NK-92 (cell line): ENCODE measurements around the gene LMAN2.
"Not testable (repeated sequence)": the region's sequence is repeated elsewhere in the genome, so short reads cannot be mapped to it uniquely, and the experiment has no call there.

Source experiments
- DNase-seq: peaks from one replicate; lab custom pipeline; 2025; ENCODE audit not compliant: unreplicated experiment; lab: John Stamatoyannopoulos, UW

The LMAN2 gene

DNA sequence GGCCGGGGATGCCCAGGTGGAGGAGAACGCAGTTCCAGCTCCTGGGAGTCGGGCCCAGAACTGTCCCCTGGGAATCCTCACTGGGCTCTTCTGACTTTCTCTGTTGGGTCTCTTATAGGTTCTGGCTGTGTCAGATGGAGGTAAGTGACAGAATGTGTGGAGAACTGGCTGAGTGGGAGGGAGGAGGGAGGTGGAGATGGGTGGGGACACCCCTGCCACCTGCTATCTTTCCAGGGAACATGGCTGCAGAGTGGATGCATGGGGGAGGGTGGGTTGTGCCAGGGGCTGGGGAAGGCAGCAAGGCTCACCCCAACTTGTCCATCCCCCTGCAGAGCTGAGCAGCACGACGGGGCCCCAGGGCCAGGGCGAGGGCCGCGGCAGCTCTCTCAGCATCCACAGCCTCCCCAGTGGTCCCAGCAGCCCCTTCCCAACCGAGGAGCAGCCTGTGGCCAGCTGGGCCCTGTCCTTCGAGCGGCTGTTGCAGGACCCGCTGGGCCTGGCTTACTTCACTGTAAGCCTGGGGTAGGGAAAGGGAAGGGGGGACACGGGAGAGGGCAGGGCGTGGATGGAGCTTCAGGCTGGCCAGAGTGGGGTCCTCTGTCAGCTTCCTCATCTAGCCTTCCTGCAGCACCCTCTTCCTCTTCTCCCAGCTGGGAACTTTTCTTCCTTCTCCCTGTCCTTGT is 14.5 kb upstream of the LMAN2 start:
- DNase-seq = no peak

DNA sequence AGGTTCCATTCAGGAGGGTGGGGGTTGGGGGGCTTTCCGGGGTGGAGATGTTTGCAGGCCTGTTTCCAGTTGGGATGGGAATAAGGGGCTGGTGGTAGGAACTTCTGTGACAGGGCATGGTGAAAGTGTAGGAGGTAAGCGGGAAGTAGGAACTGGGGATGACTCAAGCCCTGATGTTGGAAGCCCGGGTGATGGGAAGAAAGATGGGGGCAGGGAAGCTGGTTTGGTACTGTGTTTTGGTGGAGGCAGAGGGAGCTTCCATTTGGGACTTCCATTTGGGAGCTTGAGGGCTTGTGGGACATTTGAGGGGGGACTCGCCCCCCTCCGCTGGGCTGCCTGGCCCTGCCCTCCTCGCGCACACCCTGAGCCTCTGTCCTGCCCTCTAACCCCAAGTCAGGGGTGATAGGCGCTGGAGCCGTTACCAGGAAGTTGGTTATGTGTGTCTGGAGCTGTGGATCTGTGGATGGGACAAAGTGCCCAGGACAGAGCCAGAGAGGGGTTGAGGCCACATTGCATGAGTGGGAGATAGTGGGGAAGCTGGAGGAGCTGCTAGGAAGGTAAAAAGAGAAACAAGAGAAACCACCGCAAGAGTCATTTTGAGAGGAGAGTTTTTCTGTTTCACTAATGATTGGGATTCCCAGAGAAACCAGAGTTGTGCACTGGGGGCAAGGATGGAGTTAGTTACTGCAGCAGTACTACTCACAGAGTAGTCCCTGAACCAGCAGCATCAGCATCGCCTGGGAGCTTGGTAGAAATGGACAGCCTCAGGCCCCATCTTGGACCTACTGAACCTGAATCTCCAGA is 12.9 kb upstream of the LMAN2 start:
- DNase-seq = no peak

DNA sequence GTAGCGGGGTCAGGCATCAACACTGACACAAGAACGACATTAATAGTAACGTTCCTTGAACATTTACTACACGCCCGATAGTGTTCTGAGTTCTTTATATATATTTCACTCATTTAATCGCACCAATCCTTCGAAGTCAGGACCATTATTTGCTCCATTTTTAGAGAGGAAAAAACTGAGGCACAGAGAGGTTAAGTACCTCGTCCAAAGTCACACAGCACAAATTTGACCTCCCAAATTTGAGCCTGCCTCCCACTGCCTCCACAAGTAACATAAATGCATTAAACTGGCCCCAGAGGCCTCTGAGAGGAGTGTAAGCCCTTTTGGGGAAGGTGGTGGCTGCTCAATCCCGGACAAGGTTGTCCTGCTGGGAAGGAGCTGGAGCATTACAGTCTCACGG is 12.1 kb upstream of the LMAN2 start:
- DNase-seq = no peak

DNA sequence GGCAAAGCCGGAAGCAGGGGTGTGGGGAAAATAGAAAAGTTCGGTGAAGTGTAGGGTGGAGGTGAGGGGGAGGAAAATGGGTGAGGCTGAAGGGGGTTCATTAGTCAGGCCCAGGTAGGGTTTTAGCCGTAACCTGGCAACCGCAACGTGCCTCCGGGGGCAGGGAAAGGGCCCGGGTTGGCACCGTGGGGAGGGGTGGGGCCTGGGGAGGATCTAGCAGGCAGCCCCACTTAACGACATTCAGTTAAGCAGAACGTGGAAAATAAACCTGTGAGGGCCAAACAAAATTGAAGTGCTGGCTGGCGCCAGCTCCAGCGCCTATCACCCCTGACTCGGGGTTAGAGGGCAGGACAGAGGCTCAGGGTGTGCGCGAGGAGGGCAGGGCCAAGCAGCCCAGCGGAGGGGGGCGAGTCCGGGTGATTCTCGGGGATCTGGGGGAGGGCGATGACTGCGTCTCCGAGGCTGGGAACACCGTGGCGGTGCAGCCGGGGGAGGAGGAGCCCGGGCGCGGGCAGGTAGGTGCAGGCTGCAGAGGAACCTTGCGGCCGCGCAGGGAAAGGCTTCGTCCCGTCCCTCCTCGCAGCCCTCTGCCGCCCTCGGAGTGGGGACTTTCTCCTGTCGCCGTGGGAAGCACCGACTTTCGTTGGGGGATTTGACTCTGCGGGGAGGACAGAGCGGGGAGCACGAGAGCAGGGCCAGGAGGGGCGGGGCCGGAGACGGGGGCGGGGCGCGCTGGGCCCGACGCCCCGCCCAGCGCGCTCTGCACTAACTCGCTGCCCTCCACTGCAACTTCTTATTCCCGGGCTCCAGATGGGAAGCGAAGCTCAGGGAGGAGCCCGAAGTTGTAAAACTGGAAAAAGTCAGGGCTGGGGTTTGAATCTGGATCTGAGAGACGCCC is 11.4 kb upstream of the LMAN2 start:
- DNase-seq = no peak

DNA sequence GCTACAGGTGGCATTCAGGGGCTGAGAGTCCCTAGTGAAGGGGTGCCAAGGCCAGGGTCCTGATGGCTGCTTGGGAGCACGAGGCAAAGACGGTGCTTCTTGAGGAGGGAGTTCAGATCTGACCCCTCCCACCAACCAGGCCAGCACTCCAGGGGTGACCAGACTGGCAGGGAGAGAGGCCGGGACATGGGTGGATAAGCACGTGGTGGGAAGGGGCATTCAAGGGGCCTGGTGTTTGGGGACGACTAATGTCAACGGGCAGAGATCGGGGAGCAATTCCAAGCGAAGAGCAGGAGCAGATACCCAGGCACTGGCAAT is 10.8 kb upstream of the LMAN2 start:
- DNase-seq = no peak

DNA sequence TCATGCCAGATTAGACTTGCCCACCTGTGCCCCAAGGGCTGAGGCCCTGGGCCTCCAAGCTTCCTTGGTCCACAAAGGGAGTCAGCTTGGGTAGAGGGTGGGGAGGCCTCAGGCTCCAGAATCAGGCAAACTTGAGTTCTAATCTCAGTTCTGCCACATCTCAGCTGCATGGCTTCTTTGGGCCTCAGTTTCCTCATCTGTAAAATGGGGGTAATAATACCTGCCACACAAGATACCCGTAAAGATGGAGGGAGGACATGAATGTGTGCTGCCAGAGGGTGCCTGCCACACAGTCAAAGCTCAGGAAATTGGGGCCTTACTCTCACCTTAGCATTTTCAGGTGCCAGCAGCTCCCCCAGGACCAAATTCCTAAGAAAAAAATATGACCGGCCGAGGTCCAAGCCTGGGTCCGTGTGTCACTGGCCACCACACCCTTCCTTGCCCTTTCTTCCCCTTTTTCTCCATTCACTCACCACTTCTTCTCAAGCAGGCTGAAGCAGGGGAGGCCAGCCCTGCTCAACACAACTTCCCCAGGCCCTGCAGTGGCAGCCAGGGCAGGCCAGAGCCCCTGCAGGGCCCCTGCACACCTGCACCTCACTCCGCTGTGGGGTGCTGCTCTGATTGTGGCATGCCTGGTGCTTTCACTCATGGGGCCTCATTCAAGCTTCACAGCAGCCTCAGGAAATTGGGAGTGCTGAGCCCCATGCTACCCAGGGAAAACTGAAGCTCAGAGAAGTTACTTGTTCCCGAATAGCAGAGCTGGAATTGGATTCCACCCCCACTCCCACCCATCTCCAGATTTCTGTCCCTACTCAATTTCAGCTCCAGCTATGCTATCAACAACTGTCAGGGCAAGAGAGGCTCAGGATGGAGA is 10.2 kb upstream of the LMAN2 start:
- no peak for DNase-seq

- DNase-seq = not testable (repeated sequence)
Observed at GRCh38 chr5:177360740-177361139, 9.3 kb upstream of the LMAN2 start.

DNA sequence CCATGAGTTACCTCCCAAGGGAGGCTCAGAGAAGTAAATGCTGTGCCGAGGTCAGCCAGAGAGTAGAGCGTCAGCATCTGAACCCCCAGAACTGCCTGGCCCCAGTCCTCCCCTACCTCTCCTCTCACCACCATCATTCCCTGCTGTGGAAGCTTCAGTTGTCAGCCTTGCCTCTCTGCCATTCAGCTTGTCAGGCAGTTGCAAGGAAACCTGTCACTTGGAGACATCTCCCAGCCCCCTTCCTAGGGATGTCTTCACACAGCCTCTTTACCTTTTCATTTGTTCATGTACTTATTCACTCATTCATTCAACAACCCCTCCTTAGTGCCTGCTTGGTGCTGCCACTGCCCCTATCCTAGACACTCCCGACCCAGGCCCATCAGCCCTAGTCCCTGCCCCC is 8.4 kb upstream of the LMAN2 start:
- DNase-seq = no peak

- DNase-seq = no peak
Observed at GRCh38 chr5:177359451-177359851, 8.0 kb upstream of the LMAN2 start.

GRCh38 chr5:177358370-177358819 is 6.9 kb upstream of the LMAN2 start:
- DNase-seq = no peak

DNA sequence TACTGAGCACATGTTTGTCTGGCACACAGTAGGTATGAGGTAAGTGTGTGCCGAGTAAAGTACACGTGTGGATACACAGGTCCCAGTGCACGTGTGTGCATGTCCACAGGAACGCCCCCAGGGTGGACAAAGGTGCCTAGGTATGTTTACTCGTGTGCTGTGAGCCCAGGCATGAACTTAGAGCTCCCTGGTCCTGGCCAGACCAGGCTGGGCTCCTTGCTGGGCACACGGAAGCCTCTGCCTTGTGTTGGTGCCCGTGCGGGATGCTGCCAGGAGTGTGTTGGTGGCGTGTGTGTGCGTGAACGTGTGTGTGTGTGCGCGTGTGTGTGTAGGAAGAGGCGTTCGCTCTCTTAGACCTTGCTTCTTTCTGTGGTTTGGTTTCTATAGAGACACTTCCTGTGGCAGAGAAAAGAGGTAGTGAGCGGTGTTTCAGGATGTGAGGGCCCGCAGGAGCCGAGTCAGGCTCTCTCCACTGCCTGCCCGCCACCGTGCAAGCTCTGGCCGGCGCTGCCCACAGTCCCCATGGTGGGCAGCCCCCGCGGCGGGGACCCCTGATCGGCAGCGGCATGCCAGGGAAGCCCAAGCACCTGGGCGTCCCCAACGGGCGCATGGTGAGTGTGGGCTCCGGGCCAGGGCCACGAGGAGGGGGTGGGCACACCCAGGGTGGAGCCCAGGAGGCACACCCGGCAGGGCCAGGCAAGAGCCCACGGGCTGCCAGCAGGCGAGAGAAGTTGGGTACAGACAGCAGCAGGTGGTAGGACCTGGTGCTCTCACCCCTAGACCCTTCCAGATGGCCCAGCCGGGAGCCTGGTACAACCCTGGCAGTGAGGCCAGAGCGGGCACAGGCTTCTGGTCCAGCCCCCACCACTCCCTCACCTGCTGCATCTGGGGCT is 6.2 kb upstream of the LMAN2 start, which contains the start of gene RGS14:
Gene RGS14 (plus strand): TSS at position 466 of the 893 bp plus-strand sequence. CDS start 101 bp downstream, at position 567.
- no peak for DNase-seq

- no peak for DNase-seq
Observed at GRCh38 chr5:177357146-177357458, 5.6 kb upstream of the LMAN2 start.

GRCh38 chr5:177356746-177357145 is 5.3 kb upstream of the LMAN2 start:
- no peak for DNase-seq

DNA sequence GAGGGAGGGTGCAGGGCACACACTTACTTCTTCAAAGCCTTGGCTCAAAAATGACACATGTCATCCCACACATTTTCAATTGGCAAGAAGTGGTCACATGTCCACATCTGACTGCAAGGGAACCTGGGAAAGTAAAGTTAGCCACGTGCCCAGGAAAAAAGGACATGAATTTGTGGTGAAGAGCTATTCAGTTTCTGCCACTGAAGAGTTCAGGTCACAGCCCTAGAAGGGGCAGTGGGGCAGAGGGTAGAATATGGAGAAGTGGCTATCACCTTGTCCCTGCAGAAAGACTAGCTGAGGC is 4.3 kb upstream of the LMAN2 start:
- DNase-seq = no peak

- no peak for DNase-seq
Observed at GRCh38 chr5:177355162-177355867, 3.8 kb upstream of the LMAN2 start.

GRCh38 chr5:177354711-177355110 is 3.2 kb upstream of the LMAN2 start:
- DNase-seq = no peak

GRCh38 chr5:177354256-177354655 is 2.8 kb upstream of the LMAN2 start:
- no peak for DNase-seq

DNA sequence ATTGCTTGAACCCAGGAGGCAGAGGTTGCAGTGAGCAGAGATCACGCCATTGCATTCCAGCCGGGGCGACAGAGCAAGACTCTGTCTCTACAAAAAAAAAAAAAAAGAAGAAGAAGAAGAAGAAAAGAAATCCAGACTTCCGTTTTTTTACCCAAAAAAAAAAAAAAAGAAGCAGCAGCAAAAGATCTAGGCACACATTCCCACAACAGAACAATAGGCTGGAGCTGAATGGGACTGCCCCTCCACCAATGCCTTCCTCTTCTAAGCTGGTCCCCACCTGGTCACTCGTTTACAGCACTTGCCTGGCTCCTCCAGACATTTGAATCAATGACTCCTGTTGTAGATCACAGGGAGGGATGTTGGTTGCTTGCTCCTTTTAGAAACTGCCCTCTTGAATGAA is 1.6 kb upstream of the LMAN2 start:
- no peak for DNase-seq

- DNase-seq = no peak
Observed at GRCh38 chr5:177350776-177351391, 584 bp downstream of the LMAN2 start.
